WTC11 (cell line): Measurements from ENCODE around the gene ZNF646. TPM values are rescaled to one million over a fixed set of nuclear protein-coding genes. Genes with fewer than 3 reads are reported as not detected.

Source experiments
- ATAC-seq: fragments of 200-7000 bp; cut with Tn5 transposase; 2 replicates; pipeline ENCODE4 v1.10.0; 2021; ENCODE audit warnings: mild to moderate bottlenecking, moderate library complexity
- CTCF ChIA-PET: fragments of 300-600 bp; sonication (Branson Sonifier 250); formaldehyde crosslinking; loops from one replicate; lab custom pipeline; 2021; ENCODE audit warnings: antibody characterized with exemption; lab: Charles Lee
- POLR2A ChIA-PET: fragments of 350-600 bp; sonication (Branson Sonifier 250); formaldehyde crosslinking; loops from one replicate; lab custom pipeline; 2021; ENCODE audit warnings: antibody characterized with exemption; lab: Charles Lee
- DNase-seq: peaks from one replicate; pipeline ENCODE4 v3.0.0; 2021; ENCODE audit warnings: low spot score
- H3K27ac Mint-ChIP-seq: 2 replicates; pipeline ENCODE4 v1.8.0; 2021; ENCODE audit warnings: mixed read lengths
- H3K27me3 Mint-ChIP-seq: 2 replicates; pipeline ENCODE4 v1.8.0; 2021; ENCODE audit warnings: low read depth, mild to moderate bottlenecking, moderate library complexity, mixed read lengths
- H3K36me3 Mint-ChIP-seq: 2 replicates; pipeline ENCODE4 v1.8.0; 2021; ENCODE audit warnings: mixed read lengths
- H3K4me1 Mint-ChIP-seq: 2 replicates; pipeline ENCODE4 v1.8.0; 2022; ENCODE audit warnings: mixed read lengths
- H3K4me3 Mint-ChIP-seq: 2 replicates; pipeline ENCODE4 v1.8.0; 2021; ENCODE audit warnings: mild to moderate bottlenecking, moderate library complexity, mixed read lengths
- H3K9me3 Mint-ChIP-seq: 2 replicates; pipeline ENCODE4 v1.8.0; 2021; ENCODE audit warnings: mixed read lengths
- ARID4B ChIP-seq: sonication (generic); formaldehyde crosslinking; IDR thresholded peaks from 2 replicates; pipeline ENCODE4 v1.8.0; 2023; ENCODE audit warnings: missing genetic modification reagents, mild to moderate bottlenecking, borderline replicate concordance
- CBFB ChIP-seq: sonication (generic); formaldehyde crosslinking; IDR thresholded peaks from 2 replicates; pipeline ENCODE4 v1.8.1; 2022; ENCODE audit warnings: mild to moderate bottlenecking, low read depth, missing genetic modification reagents
- CREM ChIP-seq: sonication (generic); formaldehyde crosslinking; IDR thresholded peaks from 2 replicates; pipeline ENCODE4 v1.8.1; 2022; ENCODE audit warnings: mild to moderate bottlenecking, missing genetic modification reagents, moderate library complexity
- E2F1 ChIP-seq: sonication (generic); formaldehyde crosslinking; IDR thresholded peaks from 2 replicates; pipeline ENCODE4 v1.8.0; 2022; ENCODE audit warnings: mild to moderate bottlenecking, missing genetic modification reagents
- E2F5 ChIP-seq: sonication (generic); formaldehyde crosslinking; IDR thresholded peaks from 2 replicates; pipeline ENCODE4 v1.8.1; 2022; ENCODE audit warnings: mild to moderate bottlenecking, moderate library complexity, missing genetic modification reagents
- GRHL2 ChIP-seq: fragments of 250-450 bp; sonication (Bioruptor Pico); IDR thresholded peaks from 2 replicates; pipeline ENCODE4 v1.8.0; 2022; ENCODE audit warnings: mild to moderate bottlenecking, moderate library complexity; ENCODE audit not compliant: insufficient replicate concordance, severe bottlenecking
- MAX ChIP-seq: sonication (generic); formaldehyde crosslinking; IDR thresholded peaks from 2 replicates; pipeline ENCODE4 v1.8.0; 2022; ENCODE audit warnings: mild to moderate bottlenecking, missing genetic modification reagents
- RELA ChIP-seq: sonication (generic); formaldehyde crosslinking; IDR thresholded peaks from 2 replicates; pipeline ENCODE4 v1.8.1; 2022; ENCODE audit warnings: missing genetic modification reagents, mild to moderate bottlenecking, borderline replicate concordance
- TEAD1 ChIP-seq: sonication (generic); formaldehyde crosslinking; IDR thresholded peaks from 2 replicates; pipeline ENCODE4 v1.8.0; 2022; ENCODE audit warnings: mild to moderate bottlenecking, missing genetic modification reagents
- TP53 ChIP-seq: sonication (generic); formaldehyde crosslinking; IDR thresholded peaks from 2 replicates; pipeline ENCODE4 v1.8.1; 2023; ENCODE audit warnings: mild to moderate bottlenecking, missing genetic modification reagents
- ZNF121 ChIP-seq: sonication (generic); formaldehyde crosslinking; IDR thresholded peaks from 2 replicates; pipeline ENCODE4 v1.8.0; 2023; ENCODE audit warnings: missing genetic modification reagents
- ZNF138 ChIP-seq: sonication (generic); formaldehyde crosslinking; conservative IDR thresholded peaks from 2 replicates; pipeline ENCODE4 v1.8.1; 2022; ENCODE audit warnings: mild to moderate bottlenecking, moderate library complexity, missing genetic modification reagents
- ZNF317 ChIP-seq: sonication (generic); formaldehyde crosslinking; IDR thresholded peaks from 2 replicates; pipeline ENCODE4 v1.8.1; 2023; ENCODE audit warnings: low read depth, mild to moderate bottlenecking, moderate library complexity, missing genetic modification reagents, borderline replicate concordance
- ZNF671 ChIP-seq: fragments of 250-450 bp; sonication (Bioruptor Pico); IDR thresholded peaks from 2 replicates; pipeline ENCODE4 v1.8.0; 2021; ENCODE audit warnings: mild to moderate bottlenecking
- ZSCAN18 ChIP-seq: fragments of 250-450 bp; sonication (Bioruptor Pico); IDR thresholded peaks from 2 replicates; pipeline ENCODE4 v2.1.2; 2022; ENCODE audit warnings: mild to moderate bottlenecking, moderate library complexity
- total RNA-seq: library from RNA; stranded (reverse); gene quantifications from 3 replicates; pipeline ENCODE4 v1.2.3, GENCODE V29; 2021

The ZNF646 gene
- total RNA-seq, 1 experiment from 2014 or later, result 29.3 TPM

- TF ChIP-seq E2F5 (peak; percentile 40; the same call in 1 of the 2 replicates), ZNF138 (CRISPR knock-in tag) (no peak), E2F1 (CRISPR knock-in tag) (no peak), RELA (CRISPR knock-in tag) (peak; percentile 81; the same call in 1 of the 2 replicates), CREM (CRISPR knock-in tag) (peak; percentile 76; the same call in 1 of the 2 replicates), TP53 (CRISPR knock-in tag) (no peak), ZNF317 (CRISPR knock-in tag) (no peak; the same call in 1 of the 2 replicates), ARID4B (CRISPR knock-in tag) (no peak; the same call in 1 of the 2 replicates), ZSCAN18 (CRISPR knock-in tag) (no peak), CBFB (no peak), GRHL2 (CRISPR knock-in tag) (no peak), TEAD1 (CRISPR knock-in tag) (0 out of 2 replicates have a peak, but pooled peaks have one; percentile 60), ZNF121 (CRISPR knock-in tag) (no peak)
Measured at GRCh38 chr16:31108035-31108793, 34.0 kb downstream of the ZNF646 start, which contains the start of gene BCKDK (continued).

- TF ChIP-seq MAX, result peak; percentile 58; the same call in 1 of the 2 replicates
- no peak for TF ChIP-seq ZNF671 (CRISPR knock-in tag)
- no peaks in the 10 kb centered on the region for H3K27me3 Mint-ChIP-seq
- ATAC-seq (peak; percentile 9), DNase-seq (no peak)
- peak overlapping the region; percentile 74 for H3K4me3 Mint-ChIP-seq
- no peaks in the 10 kb centered on the region for H3K9me3 Mint-ChIP-seq
- no peak overlapping the region for H3K27ac Mint-ChIP-seq
- peaks cover 9% of the 10 kb centered on the region; the same call in 1 of the 2 replicates for H3K4me1 Mint-ChIP-seq
- POLR2A ChIA-PET, result interaction anchor here (1.2 kb wide), 1 partner anchor 9 kb away, joined by 4 read pairs; the partner anchor contains the start of gene KAT8
- H3K36me3 Mint-ChIP-seq, result peaks cover 30% of the 10 kb centered on the region
- CTCF ChIA-PET, result interaction anchor here (0.6 to 3.0 kb wide), 3 partner anchors 9 to 124 kb away, joined by 3 to 9 read pairs (median 4); partner anchors contain the start of genes HSD3B7 and KAT8
Measured at GRCh38 chr16:31108794-31109558, 34.8 kb downstream of the ZNF646 start.
